NB4 (cell line): Measurements from ENCODE around the gene DMAC2.
A peak's percentile ranks its signal among the peaks of the same experiment; 100 is the strongest.
"Not testable (repeated sequence)": the region's sequence is repeated elsewhere in the genome, so short reads cannot be mapped to it uniquely, and the experiment has no call there.

Source experiments
- DNase-seq: peaks from one replicate; pipeline ENCODE4 v3.0.0; 2010; ENCODE audit warnings: low read depth
- H3K4me3 ChIP-seq: one replicate; pipeline ENCODE4 v1.5.1; 2011; ENCODE audit warnings: mild to moderate bottlenecking, low read depth, low read length, moderate library complexity
- CTCF ChIP-seq: IDR thresholded peaks from one replicate; pipeline ENCODE4 v1.5.1; 2012; ENCODE audit warnings: low read depth, low read length
- MAX ChIP-seq: IDR thresholded peaks from 2 replicates; pipeline ENCODE4 v1.6.1; 2011; ENCODE audit warnings: low read depth, low read length
- MYC ChIP-seq: IDR thresholded peaks from 2 replicates; pipeline ENCODE4 v1.6.1; 2011; ENCODE audit warnings: low read depth, low read length
- POLR2A ChIP-seq: IDR thresholded peaks from 2 replicates; pipeline ENCODE4 v1.6.1; 2011; ENCODE audit warnings: mild to moderate bottlenecking; ENCODE audit not compliant: insufficient read length; ENCODE audit errors: extremely low read depth

Gene DMAC2

GRCh38 chr19:41436674-41436951 is 3.1 kb downstream of the DMAC2 start:
- no peak overlapping the region for H3K4me3 ChIP-seq
- TF ChIP-seq CTCF: no peak
- no peak for TF ChIP-seq MAX
- no peak for TF ChIP-seq POLR2A
- TF ChIP-seq MYC: no peak
- no peak for DNase-seq

GRCh38 chr19:41435936-41436673 is 3.6 kb downstream of the DMAC2 start:
- no peak for DNase-seq
- no peak overlapping the region for H3K4me3 ChIP-seq
- TF ChIP-seq MAX (no peak), CTCF (no peak), POLR2A (no peak), MYC (no peak)

- not testable (repeated sequence) for H3K4me3 ChIP-seq, DNase-seq
Measured at GRCh38 chr19:41435376-41435775, 4.3 kb downstream of the DMAC2 start.

- DNase-seq: no peak
- TF ChIP-seq MYC (no peak), POLR2A (no peak), MAX (no peak), CTCF (no peak)
- H3K4me3 ChIP-seq: no peak overlapping the region
Measured at GRCh38 chr19:41434450-41434849, 5.3 kb downstream of the DMAC2 start.

GRCh38 chr19:41433171-41433570 is 6.5 kb downstream of the DMAC2 start:
- no peak overlapping the region for H3K4me3 ChIP-seq
- DNase-seq: no peak
- no peak for TF ChIP-seq MYC
- no peak for TF ChIP-seq CTCF
- TF ChIP-seq POLR2A: no peak
- TF ChIP-seq MAX: no peak

- no peak overlapping the region for H3K4me3 ChIP-seq
- DNase-seq: peak; percentile 70
- no peak for TF ChIP-seq POLR2A
- TF ChIP-seq MAX: peak; percentile 35; the same call in 1 of the 2 replicates
- TF ChIP-seq MYC: no peak; the same call in 1 of the 2 replicates
- TF ChIP-seq CTCF: peak; percentile 29
Measured at GRCh38 chr19:41431426-41432386, 8.0 kb downstream of the DMAC2 start.
